ENCODE data around the gene SCN8A.
"Not testable (repeated sequence)": the region's sequence is repeated elsewhere in the genome, so short reads cannot be mapped to it uniquely, and the experiment has no call there.

SCN8A gene

GRCh38 chr12:51818566-51819300 lies 227.7 kb downstream of the SCN8A start:
- no peak for DNase-seq

- DNase-seq = peak; percentile 37
Observed at GRCh38 chr12:51819736-51820525, 228.9 kb downstream of the SCN8A start.

- peak; percentile 79 for DNase-seq
Observed at GRCh38 chr12:51820526-51821439, 229.8 kb downstream of the SCN8A start.

GRCh38 chr12:51821440-51822260 lies 230.6 kb downstream of the SCN8A start:
- peak; percentile 24 for DNase-seq

GRCh38 chr12:51822261-51822616 lies 231.2 kb downstream of the SCN8A start:
- no peak for DNase-seq

GRCh38 chr12:51822956-51823355 lies 231.9 kb downstream of the SCN8A start:
- DNase-seq = no peak

- DNase-seq = peak; percentile 60
Observed at GRCh38 chr12:51823875-51824565, 233.0 kb downstream of the SCN8A start.

GRCh38 chr12:51825216-51825615 lies 234.2 kb downstream of the SCN8A start:
- DNase-seq = no peak

GRCh38 chr12:51826881-51827280 lies 235.8 kb downstream of the SCN8A start:
- no peak for DNase-seq

GRCh38 chr12:51827925-51828818 lies 237.1 kb downstream of the SCN8A start:
- no peak for DNase-seq

- no peak for DNase-seq
Observed at GRCh38 chr12:51829011-51829481, 238.0 kb downstream of the SCN8A start.

- no peak for DNase-seq
Observed at GRCh38 chr12:51829641-51830040, 238.6 kb downstream of the SCN8A start.

- DNase-seq = not testable (repeated sequence)
Observed at GRCh38 chr12:51831817-51832216, 240.8 kb downstream of the SCN8A start.

GRCh38 chr12:51832354-51833107 lies 241.5 kb downstream of the SCN8A start:
- DNase-seq = no peak

- no peak for DNase-seq
Observed at GRCh38 chr12:51833448-51834227, 242.6 kb downstream of the SCN8A start.

GRCh38 chr12:51834411-51834810 lies 243.4 kb downstream of the SCN8A start:
- DNase-seq = no peak

GRCh38 chr12:51836041-51836826 lies 245.2 kb downstream of the SCN8A start:
- no peak for DNase-seq

GRCh38 chr12:51836827-51837173 lies 245.8 kb downstream of the SCN8A start:
- no peak for DNase-seq

Measured in COR-L47 (cell line).